ENCODE data around the gene RUBCNL.

- TF ChIP-seq CTCF (IDR thresholded peaks at IDR 0.05) (no peak), POLR2A (IDR thresholded peaks at IDR 0.05) (no peak)
Measured at GRCh38 chr13:46324976-46325375, 62.1 kb downstream of the RUBCNL start.

Measured in body of pancreas (tissue), 4 donors.